IMR-90 (cell line): ENCODE data around the gene PDE4C.

Source experiments
- CEBPB ChIP-seq: IDR thresholded peaks from 2 replicates; pipeline ENCODE4 v1.6.1; 2012; ENCODE audit warnings: low read depth, low read length, improper control_type of control experiment
- CTCF ChIP-seq: conservative IDR thresholded peaks from 2 replicates; pipeline ENCODE4 v1.5.1; 2012; ENCODE audit warnings: mild to moderate bottlenecking, low read depth, low read length, improper control_type of control experiment
- FOS ChIP-seq: fragments of 150-350 bp; IDR thresholded peaks from 2 replicates; pipeline ENCODE4 v1.6.1; 2016; ENCODE audit warnings: low read depth, low read length
- MAZ ChIP-seq: IDR thresholded peaks from 2 replicates; pipeline ENCODE4 v1.6.1; 2012; ENCODE audit warnings: low read depth, mild to moderate bottlenecking, low read length, improper control_type of control experiment, moderate library complexity, borderline replicate concordance
- POLR2A ChIP-seq: IDR thresholded peaks from 2 replicates; pipeline ENCODE4 v1.6.1; 2012; ENCODE audit warnings: mild to moderate bottlenecking, low read depth, low read length
- RAD21 ChIP-seq: IDR thresholded peaks from 2 replicates; pipeline ENCODE4 v1.6.1; 2012; ENCODE audit warnings: low read length, improper control_type of control experiment
- RFX5 ChIP-seq: IDR thresholded peaks from 2 replicates; pipeline ENCODE4 v1.8.0; 2012; ENCODE audit warnings: low read depth, mild to moderate bottlenecking, low read length, moderate library complexity
- SMC3 ChIP-seq: fragments of 150-350 bp; IDR thresholded peaks from 2 replicates; pipeline ENCODE4 v1.6.1; 2016; ENCODE audit warnings: low read depth, mild to moderate bottlenecking, antibody characterized with exemption, low read length, moderate library complexity
- USF2 ChIP-seq: fragments of 150-350 bp; IDR thresholded peaks from 2 replicates; pipeline ENCODE4 v1.6.1; 2017; ENCODE audit warnings: mild to moderate bottlenecking, antibody characterized with exemption, low read length, low read depth
- TF ChIP-seq, protein P1 (sequence below): fragments of 150-350 bp; IDR thresholded peaks from 2 replicates; pipeline ENCODE4 v1.6.1; 2016; ENCODE audit warnings: low read depth, mild to moderate bottlenecking, low read length, moderate library complexity, borderline replicate concordance

GRCh38 chr19:18183529-18183928 is 42.7 kb downstream of the PDE4C start:
- TF ChIP-seq CTCF (no peak), SMC3 (no peak), POLR2A (no peak), FOS (no peak), RAD21 (no peak), MAZ (no peak), CEBPB (no peak), RFX5 (no peak), USF2 (no peak)
- TF ChIP-seq, protein P1, sequence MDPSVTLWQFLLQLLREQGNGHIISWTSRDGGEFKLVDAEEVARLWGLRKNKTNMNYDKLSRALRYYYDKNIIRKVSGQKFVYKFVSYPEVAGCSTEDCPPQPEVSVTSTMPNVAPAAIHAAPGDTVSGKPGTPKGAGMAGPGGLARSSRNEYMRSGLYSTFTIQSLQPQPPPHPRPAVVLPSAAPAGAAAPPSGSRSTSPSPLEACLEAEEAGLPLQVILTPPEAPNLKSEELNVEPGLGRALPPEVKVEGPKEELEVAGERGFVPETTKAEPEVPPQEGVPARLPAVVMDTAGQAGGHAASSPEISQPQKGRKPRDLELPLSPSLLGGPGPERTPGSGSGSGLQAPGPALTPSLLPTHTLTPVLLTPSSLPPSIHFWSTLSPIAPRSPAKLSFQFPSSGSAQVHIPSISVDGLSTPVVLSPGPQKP: no peak
